IMR-90 (cell line): ENCODE measurements around the gene NXPE3.

Source experiments
- CEBPB ChIP-seq: IDR thresholded peaks from 2 replicates; pipeline ENCODE4 v1.6.1; 2012; ENCODE audit warnings: low read depth, low read length, improper control_type of control experiment
- CHD1 ChIP-seq: IDR thresholded peaks from 2 replicates; pipeline ENCODE4 v1.6.1; 2012; ENCODE audit warnings: low read depth, low read length, improper control_type of control experiment
- CTCF ChIP-seq: conservative IDR thresholded peaks from 2 replicates; pipeline ENCODE4 v1.5.1; 2012; ENCODE audit warnings: mild to moderate bottlenecking, low read depth, low read length, improper control_type of control experiment
- ELK1 ChIP-seq: fragments of 150-350 bp; IDR thresholded peaks from 2 replicates; pipeline ENCODE4 v1.6.1; 2016; ENCODE audit warnings: low read depth, mild to moderate bottlenecking, low read length, moderate library complexity, borderline replicate concordance
- FOS ChIP-seq: fragments of 150-350 bp; IDR thresholded peaks from 2 replicates; pipeline ENCODE4 v1.6.1; 2016; ENCODE audit warnings: low read depth, low read length
- MAFK ChIP-seq: IDR thresholded peaks from 2 replicates; pipeline ENCODE4 v1.6.1; 2012; ENCODE audit warnings: low read depth, low read length, improper control_type of control experiment
- MAZ ChIP-seq: IDR thresholded peaks from 2 replicates; pipeline ENCODE4 v1.6.1; 2012; ENCODE audit warnings: low read depth, mild to moderate bottlenecking, low read length, improper control_type of control experiment, moderate library complexity, borderline replicate concordance
- MXI1 ChIP-seq: IDR thresholded peaks from 2 replicates; pipeline ENCODE4 v1.6.1; 2012; ENCODE audit warnings: low read depth, mild to moderate bottlenecking, low read length, moderate library complexity, borderline replicate concordance
- NFE2L2 ChIP-seq: fragments of 150-350 bp; IDR thresholded peaks from 2 replicates; pipeline ENCODE4 v1.6.1; 2016; ENCODE audit warnings: low read depth, mild to moderate bottlenecking, low read length
- POLR2A ChIP-seq: IDR thresholded peaks from 2 replicates; pipeline ENCODE4 v1.6.1; 2012; ENCODE audit warnings: mild to moderate bottlenecking, low read depth, low read length
- RAD21 ChIP-seq: IDR thresholded peaks from 2 replicates; pipeline ENCODE4 v1.6.1; 2012; ENCODE audit warnings: low read length, improper control_type of control experiment
- RFX5 ChIP-seq: IDR thresholded peaks from 2 replicates; pipeline ENCODE4 v1.8.0; 2012; ENCODE audit warnings: low read depth, mild to moderate bottlenecking, low read length, moderate library complexity
- SMC3 ChIP-seq: fragments of 150-350 bp; IDR thresholded peaks from 2 replicates; pipeline ENCODE4 v1.6.1; 2016; ENCODE audit warnings: low read depth, mild to moderate bottlenecking, antibody characterized with exemption, low read length, moderate library complexity
- USF2 ChIP-seq: fragments of 150-350 bp; IDR thresholded peaks from 2 replicates; pipeline ENCODE4 v1.6.1; 2017; ENCODE audit warnings: mild to moderate bottlenecking, antibody characterized with exemption, low read length, low read depth

GRCh38 chr3:101876142-101876541, 97.1 kb downstream of the NXPE3 start:
- TF ChIP-seq NFE2L2: no peak
- no peak for TF ChIP-seq CTCF
- no peak for TF ChIP-seq POLR2A
- TF ChIP-seq CEBPB: no peak
- TF ChIP-seq SMC3: no peak
- TF ChIP-seq MXI1: no peak
- TF ChIP-seq MAZ: no peak
- no peak for TF ChIP-seq RAD21
- no peak for TF ChIP-seq CHD1
- no peak for TF ChIP-seq USF2
- TF ChIP-seq RFX5: no peak
- TF ChIP-seq FOS: no peak
- no peak for TF ChIP-seq MAFK
- no peak for TF ChIP-seq ELK1
